Stimulated activated CD4-positive, alpha-beta T cell treated with anti-CD3 and anti-CD28 coated beads, Interleukin-4, amount 100 ng/mL, for 24 hours (primary cell): ENCODE results near the gene MTUS2.

Source experiments
- DNase-seq: peaks from one replicate; pipeline ENCODE4 v3.0.0-alpha.2; 2020

Gene MTUS2

DNA sequence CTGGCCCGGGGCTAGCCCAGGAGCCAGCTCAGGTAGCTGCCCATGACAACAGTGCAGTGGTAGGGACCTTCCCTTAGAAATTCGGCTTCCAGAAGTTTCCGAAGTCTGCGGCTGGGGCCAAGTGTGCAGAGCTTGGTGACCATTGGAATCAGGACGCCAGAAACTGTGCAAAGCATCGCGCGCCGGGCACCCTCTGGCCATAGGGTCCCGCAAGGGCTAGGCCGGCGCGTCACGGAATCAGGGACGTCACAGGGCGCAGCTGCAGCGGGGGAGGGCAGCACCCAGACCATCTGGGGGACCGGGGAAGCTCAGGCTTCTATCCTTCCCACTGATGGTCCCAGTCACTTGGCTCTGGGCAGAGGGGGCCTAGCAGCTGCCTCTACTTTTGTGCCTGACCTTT, 219.1 kb downstream of the MTUS2 start:
- no peak for DNase-seq

DNA sequence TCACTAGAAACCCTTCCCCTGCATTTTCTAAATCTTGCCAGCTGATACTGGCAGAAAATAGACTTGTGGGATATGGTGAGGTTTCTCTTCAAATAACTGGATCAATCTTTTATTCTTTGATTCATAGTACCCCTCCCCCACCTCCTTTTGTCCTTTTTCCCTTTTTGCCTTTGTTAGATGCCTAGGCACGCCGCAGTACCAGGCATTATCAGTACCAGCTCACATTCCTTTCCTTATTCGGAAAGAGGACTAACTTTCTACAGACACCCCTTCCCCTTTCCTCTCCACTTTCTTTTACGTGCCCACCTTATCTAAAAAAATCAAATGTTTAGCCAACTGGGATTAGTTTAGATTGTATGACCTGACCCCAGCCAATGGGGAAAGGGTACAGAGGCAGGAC, 226.4 kb downstream of the MTUS2 start:
- DNase-seq = no peak

DNA sequence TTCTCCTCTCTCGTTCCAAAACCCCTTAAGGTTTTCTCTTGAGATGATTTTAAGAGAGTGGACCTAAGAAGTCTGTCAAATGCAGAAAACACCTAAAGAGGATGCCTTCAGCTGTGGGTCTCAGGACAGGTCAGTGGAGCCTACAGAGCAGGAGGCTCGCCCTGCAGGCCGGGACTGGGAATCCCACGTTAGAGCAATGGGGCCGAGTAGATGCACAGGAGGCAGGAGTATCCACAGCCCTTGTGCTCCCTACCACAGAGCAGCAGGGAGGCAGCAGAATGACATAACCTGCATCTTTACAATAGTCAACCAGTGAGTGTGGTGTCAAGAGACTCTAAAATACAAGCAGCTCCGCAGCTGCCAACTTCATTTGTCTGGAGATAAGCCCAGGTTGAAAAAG, 229.4 kb downstream of the MTUS2 start:
- DNase-seq = no peak

DNA sequence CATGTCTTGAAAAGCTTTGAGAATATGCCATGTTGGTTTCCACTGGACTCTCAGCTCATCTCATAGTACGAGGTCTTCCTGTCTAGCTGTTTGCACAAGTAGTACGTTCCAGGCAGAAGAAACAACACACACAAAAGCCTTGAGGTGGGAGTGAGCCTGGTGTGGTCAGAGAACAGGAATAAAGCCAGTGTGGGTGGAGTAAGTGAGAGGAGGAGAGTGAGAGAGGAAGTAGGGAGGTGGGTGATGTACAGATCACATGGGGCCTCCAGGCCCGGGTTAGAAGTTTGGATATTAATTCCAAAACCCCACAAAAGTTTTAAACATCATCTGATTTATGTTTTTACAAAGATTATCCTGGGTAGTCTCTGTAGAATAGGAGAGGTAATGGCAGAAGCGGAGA, 230.6 kb downstream of the MTUS2 start:
- DNase-seq = no peak

DNA sequence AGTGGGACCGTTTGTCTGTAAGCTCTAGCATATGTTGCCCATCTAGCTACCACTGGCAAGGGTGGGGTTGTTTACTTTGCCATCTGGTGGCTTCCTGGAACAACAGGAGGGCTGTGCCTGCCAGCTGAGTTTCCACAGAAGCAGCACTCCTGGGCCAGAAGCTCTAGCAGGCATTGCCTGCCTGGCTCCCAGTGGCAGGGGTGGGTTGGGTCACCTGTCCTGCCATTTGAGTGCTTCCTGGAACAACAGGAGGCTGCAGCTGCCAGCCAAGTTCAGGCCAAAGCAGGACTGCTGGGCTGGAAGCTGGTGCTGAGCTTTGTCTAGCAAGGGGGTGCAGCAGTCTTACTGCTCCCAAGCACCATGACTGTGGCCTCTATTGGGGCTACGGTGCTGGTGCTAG, 239.7 kb downstream of the MTUS2 start:
- no peak for DNase-seq

DNA sequence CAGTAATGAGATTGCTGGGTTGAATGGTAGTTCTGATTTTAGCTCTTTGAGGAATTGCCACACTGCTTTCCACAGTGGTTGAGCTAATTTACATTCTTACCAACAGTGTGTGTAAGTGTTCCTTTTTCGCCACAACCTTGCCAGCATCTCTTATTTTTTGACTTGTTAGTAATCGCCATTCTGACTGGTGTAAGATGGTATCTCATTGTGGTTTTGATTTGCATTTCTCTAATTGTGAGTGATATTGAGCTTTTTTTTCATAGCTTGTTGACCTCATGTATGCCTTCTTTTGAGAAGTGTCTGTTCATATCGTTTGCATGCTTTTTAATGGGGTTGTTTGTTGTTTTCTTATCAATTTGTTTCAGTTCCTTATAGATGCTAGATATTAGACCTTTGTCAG, 245.0 kb downstream of the MTUS2 start:
- no peak for DNase-seq

DNA sequence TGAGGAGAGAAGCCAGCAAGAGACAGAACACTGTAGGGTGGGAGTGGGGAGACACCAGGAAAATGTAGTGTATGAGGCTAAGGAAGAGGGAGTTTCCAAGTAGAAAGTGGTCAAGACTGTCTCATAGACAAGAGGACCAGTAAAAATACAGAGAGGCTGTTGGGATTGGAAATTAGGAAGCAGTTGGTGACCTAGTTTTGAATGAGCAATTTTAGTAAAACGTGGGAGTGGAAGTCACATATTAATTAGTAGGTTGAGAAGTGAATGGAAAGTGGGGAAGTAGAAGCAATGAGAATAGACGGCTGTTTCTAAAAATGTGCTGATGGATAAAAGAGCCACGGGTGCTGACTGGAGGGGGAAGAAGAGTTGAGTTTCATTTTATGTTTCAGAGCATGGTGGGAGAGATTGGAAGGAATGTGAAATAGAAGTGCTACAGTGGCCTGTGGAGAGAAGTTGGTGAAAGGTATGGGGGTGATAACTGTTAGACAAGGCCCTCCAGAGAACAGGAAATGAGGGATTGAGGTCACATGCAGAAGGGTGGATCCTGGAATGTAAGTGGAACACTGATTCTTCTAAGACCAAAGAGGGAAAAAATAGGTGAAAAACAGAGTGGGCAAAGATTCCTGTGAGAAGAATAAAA, 247.3 kb downstream of the MTUS2 start:
- no peak for DNase-seq

DNA sequence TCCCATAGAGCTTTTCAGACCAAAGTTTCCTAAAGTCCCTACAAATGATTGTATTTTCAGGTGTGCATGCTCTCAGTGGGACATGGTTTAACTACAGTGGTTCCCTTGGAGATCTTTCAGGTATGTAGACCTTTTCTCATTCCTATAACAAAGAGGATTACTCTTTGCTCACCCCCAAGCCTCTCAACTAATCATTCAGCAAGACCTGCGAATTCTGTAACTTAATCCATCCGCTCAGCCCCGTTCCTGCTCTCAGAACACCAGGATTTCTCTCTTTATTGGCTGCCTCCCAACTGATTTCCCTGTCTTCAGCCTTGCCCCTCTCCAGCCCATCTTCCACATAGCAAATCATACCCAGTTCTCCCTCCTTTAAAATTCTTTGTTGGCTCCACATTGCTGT, 253.6 kb downstream of the MTUS2 start:
- DNase-seq = no peak

DNA sequence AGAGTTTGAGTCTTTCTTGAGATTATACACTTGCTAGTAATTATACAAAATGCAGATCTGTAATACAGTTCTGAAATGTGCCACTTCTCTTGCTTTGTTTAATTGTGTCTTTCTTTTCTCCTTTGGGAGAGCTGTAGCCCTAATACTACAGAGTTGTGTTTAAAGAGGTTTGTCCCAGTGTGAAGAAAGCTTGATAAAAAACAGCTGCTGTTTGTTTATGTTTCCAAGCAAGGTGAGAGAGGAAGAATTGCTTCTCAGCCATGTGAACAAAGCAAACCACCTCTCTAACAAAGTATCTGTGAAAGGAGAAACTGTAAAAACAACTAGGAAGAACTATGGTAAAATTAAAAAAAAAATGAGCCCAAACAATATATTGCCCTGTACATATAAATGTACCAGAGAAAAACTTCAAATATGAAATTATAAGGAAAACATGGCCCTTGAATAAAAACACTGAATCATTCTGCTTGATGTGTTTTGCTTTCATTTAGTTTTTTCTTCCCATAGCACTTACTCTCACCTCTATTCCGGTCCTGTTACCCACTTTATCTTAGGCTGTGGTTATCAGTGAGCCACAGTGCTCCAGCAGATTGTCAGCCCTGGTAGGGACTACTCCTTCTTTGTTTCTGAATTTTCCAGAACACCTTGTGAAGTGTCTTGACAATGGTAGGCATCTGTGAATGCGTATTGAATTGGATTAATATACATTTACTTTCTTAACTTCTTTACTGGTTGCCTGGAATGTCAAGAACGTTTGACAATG, 257.1 kb downstream of the MTUS2 start:
- DNase-seq = no peak

DNA sequence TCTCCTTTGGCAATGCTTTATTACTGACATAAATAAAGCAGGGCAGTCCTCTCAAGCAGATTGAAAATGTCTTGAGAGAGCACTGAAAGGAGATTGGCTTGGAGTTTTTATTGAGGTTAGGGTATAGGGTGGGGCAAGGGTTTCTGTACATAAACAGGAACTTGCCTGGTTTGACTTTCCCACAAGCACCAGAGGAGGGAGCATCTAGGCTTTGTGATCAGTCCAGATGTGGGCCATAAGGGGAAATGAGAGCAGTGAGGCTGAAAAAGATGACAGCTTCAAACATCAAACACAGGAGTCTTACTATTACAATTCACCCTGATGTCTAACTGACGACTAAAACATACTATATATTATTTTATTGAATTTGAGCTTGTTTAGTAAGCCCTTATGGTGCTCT, 260.9 kb downstream of the MTUS2 start:
- no peak for DNase-seq

DNA sequence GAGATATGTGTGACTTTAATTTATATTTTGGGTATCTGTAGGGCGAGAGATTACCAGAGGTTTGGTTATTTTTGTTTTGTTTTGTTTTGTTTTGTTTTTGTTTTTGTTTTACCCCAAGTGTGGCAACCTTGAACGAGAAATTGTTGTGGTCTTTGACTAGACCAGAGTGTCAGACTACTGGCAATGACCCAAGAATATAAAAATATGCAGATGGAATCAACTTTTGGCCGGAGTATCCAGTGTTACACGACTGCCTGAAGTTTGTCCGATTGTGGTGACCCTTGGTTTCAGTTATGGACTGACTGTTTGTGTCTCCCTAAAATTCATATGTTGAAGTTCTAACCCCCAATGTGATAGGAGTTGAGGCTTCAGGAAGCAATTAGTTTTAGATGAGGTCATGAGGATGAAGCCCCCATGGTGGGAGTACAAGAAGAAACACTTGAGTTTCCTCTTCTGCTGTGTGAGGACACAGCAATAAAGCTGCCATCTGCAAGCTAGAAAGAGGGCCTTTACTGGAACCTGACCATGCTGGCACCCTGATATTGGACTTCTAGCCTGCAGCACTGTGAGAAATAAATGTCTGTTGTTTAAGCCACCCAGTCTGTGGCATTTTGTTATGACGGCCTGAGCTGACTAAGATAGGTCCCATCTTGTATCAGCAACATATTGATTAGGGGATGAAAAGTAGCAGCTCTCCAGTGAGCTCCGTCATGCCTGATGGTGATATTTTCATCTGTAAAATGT, 261.7 kb downstream of the MTUS2 start:
- DNase-seq = no peak

DNA sequence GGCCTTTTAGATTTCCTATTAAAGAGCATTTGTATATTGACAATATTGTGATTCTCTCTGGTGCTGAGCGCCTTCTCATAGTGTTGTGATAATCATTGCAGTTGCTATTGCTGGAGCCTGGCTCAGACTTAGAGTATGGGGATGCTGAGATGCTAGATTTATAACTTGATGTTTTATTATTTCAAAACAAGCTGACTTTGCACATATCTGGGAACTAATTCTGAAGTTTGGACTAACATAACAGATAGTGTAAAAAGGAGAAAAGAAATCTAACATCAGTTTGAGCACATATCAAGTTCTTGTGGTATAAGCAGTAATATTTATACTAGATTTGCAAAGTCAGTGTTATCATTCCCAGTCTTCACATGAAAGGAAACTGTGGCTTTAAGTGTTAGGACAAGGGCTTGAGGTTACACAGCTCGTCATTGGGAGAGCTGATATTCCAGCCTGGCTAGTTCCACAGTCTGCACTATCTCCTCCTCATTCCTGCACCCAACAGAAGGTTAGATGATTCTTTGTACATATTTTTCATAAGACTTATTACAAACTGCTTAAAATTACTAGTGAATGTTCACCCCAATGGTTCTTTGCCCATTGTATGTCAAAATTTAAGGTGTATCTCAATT, 279.8 kb downstream of the MTUS2 start:
- DNase-seq = no peak

DNA sequence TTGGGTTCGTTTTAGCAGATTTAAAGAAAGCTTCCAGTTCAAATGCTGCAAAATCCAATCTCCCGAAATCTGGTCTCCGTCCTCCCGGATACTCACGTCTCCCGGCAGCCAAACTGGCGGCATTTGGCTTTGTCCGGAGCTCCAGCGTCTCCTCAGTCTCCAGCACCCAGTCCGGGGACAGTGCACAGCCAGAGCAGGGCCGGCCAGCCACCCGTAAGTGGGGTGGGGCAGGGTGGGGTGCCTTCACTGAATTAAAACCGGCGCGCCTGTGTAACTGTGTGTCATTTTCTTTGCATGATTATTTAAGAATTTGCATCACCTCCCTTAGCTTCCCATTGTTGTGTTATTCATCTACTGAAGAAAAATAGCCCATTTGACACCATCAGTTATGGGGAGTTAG, 280.6 kb downstream of the MTUS2 start:
- DNase-seq = no peak

DNA sequence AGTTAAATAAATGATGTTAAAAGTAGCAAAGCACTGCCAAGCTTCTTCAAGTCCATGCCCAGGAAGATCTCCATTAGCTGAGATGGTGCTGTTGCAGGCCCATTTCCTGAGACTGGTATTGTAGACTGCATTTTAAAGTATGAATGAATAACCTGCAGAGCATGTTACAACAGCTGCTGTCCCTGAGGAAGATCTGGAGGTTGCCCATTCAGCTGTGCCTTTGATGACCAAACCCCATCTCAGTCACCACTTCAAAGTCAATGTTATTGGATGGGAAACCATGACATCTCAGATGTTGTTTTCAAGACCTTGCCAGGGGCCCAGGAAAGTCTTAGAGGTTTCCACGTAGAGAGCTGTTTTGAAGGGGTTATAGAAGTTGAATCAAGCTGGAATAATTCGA, 281.3 kb downstream of the MTUS2 start:
- DNase-seq = no peak

DNA sequence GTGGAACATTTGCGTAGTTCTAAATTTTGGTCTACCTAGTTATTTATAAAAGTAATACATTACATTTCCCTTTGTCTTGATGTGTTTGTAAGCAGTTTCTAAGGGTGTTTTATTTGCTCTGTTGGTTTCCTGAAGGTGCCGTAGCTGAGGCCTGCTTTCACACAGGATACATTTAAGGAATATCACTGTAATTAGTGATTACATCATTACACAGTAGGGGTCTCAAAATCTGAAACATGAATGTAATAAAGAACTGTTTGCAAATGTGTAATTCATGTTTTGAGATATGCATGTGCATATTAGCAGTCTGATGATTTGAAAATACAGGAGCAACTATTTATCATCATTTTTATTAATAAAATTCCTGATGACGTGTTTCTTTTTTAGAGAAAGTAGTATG, 281.8 kb downstream of the MTUS2 start:
- DNase-seq = no peak

DNA sequence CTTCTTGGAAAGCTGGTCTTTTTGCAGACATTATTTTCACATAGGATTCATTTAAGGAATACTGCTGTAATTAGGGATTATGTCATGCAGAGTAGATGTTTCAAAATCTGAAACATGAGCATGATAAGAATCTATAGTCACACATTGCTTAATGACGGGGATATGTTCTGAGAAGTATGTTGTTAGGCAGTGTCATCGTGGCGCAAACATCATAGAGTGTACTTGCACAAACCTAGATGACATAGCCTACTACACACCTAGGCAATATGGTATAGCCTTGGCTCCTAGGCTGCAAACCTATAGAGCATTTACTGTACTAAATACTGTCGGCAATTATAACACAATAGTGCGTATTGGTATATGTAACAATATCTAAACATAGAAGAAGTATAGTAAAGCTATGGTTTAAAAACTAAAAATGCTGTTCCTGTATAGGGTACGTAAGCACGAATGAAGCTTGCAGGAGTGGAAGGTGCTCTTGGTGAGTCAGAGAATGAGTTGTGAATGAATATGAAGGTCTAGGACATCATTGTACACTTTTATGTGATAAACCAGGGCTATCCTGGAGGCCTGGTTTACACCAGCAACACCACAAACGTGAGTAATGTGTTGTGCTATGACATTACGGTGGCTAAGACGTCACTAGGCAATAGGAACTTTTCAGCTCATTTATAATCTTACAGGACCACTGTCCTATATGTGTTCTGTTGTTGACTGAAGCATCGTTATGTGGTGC, 283.1 kb downstream of the MTUS2 start:
- DNase-seq = no peak

DNA sequence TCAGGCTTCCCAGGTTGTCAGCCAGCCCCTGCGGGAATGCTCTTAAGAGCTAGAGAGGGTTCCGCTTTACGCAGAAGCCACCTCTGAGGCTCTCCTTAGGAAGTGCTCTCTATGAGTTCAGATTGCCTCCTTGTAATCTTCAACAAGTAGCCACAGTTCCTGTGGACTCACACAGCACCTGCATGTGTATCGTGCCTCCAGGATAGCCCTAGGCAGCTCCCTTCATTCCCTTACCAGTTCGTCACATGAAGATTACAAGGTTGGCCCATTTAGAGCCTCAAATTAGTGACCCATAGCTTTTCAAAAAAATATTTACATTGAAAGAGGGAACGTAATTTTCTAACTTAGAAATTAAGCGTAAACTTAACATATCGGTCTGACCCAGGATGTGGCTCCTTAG, 284.3 kb downstream of the MTUS2 start:
- DNase-seq = no peak

DNA sequence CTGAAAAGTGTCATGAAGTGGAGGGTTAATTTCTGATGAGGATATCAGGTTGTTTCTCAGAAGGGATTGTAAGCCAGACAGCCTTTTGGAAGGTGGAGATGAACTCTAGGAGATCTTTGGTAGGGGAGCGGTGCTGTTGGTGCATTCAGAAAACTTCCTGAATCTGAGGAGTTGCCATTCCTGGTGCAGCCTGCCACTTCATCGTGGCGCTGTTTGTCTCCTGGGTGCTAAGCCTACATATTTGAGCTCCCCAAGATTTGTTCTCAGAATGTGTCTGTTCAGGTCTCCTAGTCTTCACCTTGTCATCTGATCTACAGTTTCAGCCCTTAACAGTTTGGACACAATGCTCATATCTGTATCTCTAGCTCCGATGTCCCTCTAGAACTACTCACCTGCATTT, 285.6 kb downstream of the MTUS2 start:
- no peak for DNase-seq

DNA sequence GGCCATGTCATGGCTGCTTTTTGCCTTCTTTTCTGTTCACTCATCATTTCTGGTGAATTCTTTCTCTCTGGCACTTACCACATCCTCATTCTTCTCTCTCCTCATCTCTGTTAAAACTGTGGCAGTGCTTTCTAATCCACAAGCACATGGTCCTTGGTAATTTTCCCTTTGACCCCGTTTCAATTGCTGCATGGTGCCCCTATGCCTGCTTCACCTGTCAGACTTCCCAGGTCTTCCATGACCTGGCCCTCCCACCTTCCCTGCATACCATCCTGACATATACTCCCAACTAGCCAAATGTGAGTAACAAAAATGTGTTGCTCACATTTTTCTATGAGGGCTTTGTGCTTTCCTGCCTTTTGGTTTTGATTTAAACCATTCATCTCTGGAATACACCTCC, 286.5 kb downstream of the MTUS2 start:
- no peak for DNase-seq

DNA sequence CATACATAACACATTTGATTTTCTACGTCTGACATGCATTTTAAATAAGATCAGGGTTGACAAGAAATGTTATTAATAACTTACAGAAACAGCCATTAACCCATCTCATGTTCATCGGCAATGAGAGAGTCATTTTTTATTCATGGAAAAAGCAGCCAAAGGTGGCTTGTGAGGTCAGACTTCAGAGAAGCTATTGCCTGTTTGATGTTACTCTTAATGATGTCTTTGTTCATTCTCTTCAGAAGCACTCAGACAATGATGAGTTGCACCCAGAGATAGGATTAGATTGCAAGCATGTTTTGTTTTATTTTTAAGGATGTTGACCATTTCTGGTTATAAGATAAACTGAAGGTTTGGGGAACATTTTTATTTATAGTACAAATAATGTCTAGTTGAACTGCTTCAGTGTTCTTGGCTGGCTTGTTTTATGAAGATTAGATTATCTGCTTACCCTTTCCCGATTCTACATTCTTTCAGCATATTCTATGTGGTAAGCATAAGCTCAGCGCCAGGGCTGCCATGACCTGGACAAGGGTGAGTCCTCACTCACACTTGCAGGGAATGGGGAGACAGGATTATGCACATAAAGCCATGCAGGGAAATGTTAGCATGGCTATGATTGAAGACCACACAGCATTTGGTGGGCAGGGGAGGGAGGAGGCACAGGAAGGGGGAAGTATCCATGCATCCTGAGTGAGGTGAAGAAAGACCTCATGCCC, 288.1 kb downstream of the MTUS2 start:
- DNase-seq = no peak

DNA sequence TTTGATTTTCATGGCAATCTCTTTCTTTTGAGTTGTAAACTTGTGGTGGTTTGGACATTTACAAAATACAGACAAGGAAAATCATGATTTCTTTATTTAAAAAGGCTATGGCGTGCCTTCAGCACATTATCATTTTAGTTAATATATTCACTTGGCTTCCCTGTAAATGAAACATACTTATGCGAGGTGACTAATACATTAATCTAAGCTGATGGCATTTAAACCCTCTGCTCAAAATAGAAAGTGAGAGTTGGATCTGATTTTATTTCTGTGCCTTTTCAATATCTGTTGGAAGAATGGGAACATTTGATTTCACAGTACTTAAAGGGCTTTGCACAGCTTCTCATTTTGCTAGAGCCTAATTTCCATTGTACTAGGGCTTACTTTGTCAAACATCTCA, 289.8 kb downstream of the MTUS2 start:
- DNase-seq = no peak

DNA sequence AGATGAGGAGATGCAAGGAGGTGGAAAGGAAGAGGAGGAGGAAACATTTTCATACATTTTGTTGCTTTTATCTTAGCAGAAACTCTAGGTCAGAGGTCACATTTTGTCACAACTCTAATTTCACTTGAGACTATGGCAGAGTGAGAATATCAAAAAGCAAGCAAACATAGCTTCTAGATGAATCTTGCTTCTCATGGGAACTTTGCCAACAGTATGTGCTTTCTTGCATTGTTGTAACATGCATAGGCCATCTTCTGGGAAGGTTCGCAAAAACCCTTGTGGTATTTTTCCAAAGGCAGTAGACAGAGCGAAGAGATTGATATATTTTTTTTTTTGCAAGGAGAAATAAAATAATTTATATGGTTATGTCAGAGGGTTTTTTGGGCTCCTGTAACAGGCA, 291.3 kb downstream of the MTUS2 start:
- DNase-seq = no peak
